ENCODE data around the gene MYCL.
"Not testable (repeated sequence)": the region's sequence is repeated elsewhere in the genome, so short reads cannot be mapped to it uniquely, and the experiment has no call there.

MYCL gene

DNA sequence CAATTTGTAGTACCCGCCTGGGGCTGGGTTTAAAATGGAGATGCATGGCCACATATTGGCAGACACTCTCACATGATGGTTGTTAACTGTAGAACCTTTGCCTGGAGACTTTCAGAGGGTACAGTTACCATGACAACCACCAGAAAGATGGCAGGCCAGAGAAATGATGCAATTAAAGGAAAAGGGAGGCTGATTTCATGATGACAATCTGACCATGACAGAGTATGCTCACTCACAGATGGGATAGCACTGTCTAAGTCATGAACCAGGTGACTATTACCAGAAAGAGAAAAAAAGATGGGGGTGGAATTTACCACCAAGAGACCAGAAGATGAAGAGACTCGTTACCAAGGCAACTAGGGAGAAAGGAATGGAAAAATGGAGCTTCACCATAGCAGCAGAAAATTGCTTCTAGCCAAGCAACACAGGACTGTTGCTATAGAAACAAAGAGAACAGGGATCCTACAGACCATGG lies 14.9 kb downstream of the MYCL start:
- DNase-seq = peak in 1 of 5 donors; percentile 28

DNA sequence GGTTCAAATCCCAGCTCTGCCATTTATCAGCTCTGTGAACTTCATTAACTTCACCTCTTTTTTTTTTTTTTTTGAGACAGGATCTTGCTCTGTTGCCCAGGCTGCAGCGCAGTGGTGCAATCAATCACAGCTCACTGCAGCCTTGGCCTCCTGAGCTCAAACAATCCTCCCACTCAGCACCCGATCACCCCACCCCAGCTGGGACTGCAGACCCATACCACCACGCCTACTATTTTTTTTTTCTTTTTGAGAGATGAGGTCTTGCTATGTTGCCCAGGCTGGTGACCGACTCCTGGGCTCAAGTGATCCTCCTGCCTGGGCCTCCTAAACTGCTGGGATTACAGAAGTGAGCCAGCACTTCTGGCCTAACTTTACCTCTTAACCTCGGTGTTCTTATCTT lies 16.2 kb downstream of the MYCL start:
- no peak for DNase-seq

DNA sequence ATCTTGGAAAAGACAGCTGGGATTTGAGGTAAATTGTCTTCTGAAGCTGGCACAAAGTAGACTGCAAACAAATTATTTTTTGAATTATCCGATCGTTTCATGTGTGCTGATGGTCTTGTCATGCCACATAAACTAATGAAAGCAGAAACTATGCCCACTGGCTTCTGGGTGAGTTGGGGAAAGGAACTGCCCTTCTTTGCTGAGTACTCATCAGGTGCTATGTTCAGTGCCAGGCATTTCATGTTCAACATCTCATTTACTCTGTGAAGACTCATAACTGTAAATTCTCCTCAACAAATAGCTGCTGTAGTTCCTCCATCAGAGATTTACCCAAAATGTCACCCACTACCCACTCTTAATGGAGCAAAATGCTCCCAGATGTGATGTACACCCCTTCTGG lies 19.6 kb downstream of the MYCL start:
- DNase-seq = no peak

DNA sequence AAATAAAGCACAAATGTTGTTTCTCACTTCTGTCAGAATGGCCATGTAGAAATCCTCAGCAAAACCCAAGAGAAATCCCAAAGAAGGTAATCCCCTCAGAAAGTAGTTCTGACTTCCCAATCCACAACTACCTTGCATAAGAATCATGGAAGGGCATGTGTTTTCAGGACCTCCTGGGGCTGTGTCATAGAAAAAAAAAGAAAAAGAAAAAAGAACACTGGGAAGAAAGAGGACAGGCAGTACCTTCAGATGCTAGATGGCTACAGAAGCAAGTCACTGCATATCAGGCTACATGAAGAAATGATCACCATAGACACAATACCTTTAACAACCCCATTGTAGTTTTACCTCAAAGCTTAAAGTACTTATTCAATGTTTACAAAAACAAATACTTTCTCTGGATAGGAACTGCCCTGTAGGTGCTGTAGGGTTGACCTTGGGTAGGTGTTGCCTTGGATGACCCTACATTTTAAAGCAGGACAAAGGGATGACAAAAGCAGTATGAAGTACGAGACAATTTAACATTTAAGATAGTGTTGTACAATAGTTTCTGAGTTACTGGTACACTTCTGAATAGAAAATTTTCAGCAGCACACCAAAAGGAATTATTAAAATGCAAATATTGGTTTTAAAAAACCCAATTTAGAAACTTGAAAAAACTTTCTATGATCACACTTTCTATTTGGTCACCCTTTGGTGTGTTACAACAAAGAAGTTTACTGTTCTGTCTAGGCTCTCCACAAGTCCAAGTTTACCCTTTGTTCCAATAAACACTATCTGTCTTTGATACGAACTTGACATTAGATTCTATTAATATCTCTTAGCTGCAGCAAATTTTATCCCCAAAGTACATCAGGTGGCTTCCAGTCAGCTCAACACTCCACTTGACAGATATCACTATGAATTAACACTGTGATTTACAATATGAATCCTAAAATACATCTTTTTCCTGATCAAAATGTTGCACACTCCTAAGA lies 23.4 kb downstream of the MYCL start:
- DNase-seq = no peak

DNA sequence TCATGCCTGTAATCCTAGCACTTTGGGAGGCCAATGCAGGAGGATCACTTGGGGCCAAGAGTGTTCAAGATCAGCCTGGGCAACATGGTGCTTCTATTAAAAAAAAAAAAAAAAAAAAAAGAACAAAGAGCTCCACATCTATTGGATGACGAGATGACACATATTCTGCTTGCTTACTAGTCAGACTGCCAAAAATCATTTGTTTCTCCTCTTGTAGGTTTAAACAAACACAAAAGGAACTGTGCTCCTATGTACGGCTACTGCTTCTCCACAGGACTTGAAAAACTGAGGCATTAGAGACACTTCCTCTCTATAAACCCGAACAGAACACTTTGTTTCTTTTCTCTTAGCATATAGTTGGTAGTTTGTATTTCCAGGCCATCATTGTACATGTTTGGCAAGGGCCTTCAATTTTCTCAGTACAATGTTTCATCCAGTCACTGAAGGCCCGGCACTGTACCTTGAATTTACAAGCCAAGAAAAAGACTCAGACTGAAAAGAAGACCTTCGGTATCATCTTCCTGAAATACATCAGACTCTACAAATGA lies 24.4 kb downstream of the MYCL start:
- no peak for DNase-seq

DNA sequence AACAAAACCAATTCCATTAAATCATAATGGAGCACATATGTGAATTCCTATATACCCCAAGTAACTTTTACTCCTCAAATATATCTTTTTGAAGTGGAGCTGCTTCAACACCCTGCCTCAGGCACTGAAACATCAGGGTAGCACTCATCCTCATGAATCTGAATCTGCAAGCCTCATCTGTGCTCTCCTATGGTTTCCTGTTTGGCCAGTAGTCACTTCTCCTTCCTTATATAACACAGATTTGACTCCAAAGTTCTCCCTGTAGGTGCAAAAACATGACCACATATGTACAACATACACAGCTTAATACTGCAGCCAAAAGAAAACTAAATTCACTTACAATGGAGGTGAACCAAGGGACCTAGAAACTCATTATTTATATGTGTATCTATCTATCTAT lies 25.6 kb downstream of the MYCL start:
- no peak for DNase-seq

DNA sequence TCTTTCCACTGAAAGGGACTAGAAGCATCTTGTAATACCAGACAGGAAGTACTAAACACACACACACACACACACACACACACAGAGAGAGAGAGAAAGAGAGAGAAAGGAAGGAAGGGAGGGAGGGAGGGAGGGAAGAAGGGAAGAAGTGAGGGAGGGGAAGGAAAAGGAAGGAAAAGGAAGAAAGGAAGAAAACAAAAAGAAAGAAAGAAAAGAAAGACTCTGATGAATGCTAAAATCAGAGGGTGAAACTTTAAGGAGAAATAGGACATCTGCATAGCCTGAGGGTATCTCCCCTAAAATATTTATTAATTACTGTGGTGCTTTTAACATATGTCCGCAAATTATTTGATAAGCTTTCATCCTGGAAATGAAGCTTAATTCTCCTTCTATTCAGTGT lies 29.0 kb downstream of the MYCL start:
- no peak for DNase-seq

DNA sequence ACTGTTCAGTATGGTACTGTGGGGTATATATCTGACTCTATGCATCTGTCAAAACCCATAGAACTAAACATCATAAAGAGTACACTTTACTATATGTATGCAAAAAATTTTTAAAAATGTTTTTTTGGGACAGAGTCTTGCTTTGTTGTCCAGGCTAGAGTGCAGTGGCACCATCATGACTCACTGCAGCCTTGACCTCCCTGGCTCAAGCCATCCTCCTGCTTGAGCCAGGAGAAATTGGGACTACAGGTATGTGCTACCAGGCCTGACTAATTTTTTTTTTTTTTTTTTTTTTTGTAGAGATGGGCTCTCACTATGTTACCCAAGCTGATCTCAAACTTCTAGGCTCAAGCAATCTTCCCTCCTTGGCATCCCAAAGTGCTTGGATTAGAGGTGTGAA lies 29.9 kb downstream of the MYCL start:
- DNase-seq = no peak

DNA sequence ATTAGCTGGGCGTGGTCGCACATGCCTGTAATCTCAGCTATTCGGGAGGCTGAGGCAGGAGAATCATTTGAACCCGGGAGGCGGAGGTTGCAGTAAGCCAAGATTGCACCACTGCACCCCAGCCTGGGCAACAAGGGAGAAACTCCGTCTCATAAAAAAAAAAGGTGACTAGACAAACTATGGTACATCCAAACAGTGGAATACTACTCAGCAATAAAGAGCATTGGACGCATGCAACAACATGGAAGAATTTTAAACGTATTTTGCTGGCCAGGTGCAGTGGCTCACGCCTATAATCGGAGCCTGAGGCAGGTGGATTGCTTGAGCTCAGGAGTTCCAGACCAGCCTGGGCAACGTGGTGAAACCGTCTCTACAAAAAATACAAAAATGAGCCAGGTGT lies 30.7 kb downstream of the MYCL start:
- DNase-seq = not testable (repeated sequence)

DNA sequence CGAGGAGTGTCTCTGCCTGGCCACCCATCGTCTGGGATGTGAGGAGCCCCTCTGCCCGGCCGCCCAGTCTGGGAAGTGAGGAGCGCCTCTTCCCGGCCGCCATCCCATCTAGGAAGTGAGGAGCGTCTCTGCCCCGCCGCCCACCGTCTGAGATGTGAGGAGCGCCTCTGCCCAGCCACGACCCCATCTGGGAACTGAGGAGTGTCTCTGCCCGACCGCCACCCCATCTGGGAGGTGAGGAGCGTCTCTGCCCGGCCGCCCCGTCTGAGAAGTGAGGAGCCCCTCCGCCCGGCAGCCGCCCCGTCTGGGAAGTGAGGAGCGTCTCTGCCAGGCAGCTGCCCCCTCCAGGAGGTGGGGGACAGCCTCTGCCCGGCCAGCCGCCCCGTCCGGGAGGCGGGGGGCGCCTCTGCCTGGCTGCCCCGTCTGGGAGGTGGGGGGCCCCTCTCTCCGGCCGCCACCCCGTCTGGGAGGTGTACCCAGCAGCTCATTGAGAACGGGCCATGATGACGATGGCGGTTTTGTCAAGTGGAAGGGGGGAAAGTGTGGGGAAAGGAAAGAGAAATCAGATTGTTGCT lies 32.1 kb downstream of the MYCL start:
- DNase-seq = not testable (repeated sequence)

DNA sequence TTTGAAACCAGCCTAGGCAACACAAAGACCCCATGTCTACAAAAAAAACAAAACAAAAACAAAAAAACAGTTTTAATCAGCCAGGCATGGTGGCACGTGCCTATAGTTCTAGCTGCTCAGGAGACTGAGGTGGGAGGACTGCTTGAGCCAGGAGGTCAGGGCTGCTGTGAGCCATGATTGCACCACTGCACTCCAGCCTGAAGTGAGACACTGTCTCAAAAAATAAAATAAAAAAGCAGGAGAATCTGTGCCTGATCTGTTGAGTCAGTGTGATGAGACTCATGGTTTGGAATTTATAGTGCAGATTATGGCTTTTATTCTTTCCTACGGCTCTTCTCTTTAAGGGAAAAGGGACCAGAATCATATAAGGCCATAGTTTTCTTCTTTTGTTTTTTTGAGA lies 35.0 kb downstream of the MYCL start:
- no peak for DNase-seq

DNA sequence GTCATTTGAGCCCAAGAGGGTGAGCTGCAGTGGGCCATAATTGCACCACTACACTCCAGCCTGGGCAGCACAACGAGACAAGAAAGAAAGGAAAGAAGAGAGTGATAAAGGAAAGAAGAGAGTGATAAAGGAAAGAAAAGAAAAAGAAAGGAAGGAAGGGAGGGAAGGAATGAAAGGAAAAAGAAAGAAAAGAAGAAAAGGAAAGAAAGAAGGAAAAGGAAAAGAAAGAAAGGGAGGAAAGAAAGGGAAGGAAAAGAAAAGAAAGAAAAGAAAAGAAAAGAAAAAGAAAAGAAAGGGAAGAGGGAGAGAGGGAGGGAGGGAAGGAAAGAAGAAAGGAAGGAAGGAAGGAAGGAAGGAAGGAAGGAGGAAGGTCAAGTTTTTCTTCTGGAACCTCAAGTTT lies 36.0 kb downstream of the MYCL start:
- no peak for DNase-seq

DNA sequence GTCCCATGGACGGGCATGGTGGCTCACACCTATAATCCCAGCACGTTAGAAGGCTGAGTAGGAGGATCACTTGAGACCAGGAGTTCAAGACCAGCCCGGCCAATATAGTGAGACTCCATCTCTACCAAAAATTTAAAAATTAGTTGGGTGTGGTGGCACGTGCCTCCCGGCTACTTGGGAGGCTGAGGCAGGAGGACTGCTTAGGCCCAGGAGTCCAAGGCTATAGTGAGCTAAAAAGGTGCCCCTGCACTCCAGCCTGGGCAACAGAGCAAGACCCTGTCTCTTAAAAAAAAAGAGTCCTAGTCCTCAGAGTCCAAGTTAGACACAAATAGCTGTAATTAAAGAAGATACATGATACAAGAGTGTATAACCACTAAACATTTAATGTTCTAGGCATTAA lies 38.5 kb downstream of the MYCL start:
- no peak for DNase-seq

DNA sequence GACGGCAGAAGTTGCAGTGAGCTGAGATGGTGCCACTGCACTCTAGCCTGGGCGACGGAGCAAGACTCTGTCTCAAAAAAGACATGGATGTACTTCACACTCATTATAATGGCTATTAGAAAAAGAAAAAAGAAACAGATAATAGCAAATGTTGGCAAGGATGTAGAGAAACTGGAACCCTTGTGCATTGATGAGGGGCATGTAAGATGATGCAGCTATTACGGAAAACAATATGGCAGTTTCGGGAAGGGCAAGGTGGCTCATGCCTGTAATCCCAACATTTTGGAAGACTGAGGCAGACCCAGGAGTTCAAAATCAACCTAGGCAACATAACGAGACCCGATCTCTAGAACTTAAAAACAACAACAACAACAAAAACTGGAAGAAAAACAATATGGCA lies 40.7 kb downstream of the MYCL start:
- no peak for DNase-seq

DNA sequence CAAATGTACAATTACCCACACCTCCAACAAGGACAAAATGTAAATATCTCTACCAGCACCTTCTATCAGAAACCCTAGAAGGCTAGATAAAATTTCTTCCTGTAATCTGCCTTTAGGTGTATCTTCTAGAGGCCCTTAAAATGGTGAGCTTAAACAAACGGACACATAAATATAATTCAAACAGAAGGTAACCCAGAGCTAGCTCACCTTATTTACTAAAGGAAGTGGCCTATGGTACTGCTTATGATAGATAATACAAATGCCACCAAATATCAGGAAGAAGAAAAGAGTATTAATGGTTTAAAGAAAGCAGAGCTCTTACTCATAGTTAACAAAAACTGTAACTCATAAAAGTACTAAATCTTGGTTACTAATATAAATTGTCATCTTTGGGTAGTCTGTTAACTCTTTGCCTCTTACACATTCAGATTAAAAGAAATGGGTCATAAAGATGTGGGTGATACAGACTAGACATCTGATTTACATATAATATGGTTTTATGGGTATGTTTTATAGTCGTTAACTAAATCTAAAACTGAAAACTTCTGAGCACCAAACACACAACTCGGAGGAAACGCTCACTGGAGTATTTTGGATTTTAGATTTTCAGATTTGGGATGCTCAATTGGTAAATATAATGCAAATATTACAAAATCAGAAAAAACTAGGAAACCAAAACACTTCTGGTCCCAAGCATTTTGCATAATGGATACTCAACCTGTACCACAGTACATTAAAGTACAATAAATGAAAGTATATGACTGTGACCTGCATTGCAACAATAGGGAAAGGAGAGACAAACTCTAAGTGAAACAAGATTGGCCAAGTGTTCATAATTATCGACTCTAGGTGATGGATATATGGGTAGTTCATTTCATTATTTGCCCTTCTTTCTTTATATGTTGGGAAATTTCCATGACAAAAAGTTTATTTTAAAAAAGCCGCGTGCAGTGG lies 41.6 kb downstream of the MYCL start:
- no peak for DNase-seq

DNA sequence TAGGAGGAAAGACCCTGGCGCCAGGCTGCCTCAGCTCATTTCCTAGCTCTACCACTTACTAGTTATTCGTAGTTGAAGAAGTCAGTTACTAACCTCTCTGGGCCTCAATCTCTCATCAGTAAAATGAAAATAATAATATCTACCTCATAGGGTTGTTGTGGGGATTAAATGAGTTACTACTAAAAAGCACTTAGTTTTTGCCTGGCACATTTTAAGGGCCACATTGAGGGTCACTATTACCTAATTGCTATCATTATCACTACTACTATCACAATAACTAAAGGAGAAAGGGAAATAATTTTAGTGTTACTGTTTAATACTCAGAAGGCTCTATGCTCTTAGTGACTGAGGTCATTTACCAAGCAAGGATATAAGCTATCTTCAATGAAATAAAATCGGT lies 43.4 kb downstream of the MYCL start:
- DNase-seq = no peak

DNA sequence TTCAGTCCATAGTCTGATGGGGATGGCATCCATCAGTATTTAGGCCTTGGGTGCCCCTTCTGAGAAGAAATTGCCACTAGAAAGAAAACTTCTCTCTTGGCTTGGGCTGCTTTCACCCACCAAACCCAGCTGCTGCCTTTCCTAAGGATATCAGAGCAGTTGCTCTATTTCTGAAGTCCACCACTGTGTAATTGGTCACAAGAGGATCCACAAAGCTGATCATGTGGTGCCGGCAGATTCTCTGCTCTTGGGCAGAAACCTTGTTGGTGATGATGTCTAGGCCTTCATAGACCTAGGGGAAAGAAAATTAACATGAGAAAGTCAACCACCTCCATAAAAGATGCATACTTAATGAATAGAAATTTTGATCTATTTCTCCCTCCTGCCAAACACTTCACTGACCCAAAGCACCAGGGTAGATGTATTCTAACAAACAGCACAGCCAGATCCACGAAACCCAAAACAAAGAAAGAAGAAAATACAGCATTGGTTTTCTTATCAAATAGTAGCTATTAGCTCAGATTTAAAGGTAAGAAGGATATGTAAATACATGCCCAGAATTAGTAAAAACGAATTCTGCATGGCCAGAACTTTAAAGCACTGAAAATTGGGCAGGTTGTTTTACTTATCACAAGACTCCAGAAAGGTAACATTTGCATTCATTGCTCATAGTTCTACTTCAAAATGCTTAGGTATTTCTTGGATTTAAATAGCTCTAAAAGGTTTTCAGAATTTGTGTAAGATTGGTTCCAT lies 44.4 kb downstream of the MYCL start:
- no peak for DNase-seq

DNA sequence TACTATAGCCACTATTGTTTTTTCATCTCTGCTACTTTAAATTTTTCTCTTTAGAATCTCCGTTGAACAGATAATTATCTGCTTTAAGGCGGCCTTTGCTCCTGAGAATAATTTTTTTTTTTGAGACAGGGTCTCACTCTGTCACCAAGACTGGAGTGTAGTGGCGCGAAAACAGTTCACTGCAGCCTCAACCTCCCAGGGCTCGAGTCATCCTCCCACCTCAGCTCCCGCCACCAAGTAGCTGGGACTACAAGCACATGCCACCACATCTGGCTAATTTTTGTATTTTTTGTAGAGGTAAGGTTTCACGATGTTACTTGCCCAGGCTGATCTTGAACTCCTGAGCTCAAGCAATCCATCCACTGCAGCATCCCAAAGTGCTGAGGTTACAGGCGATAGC lies 47.0 kb downstream of the MYCL start:
- no peak for DNase-seq

DNA sequence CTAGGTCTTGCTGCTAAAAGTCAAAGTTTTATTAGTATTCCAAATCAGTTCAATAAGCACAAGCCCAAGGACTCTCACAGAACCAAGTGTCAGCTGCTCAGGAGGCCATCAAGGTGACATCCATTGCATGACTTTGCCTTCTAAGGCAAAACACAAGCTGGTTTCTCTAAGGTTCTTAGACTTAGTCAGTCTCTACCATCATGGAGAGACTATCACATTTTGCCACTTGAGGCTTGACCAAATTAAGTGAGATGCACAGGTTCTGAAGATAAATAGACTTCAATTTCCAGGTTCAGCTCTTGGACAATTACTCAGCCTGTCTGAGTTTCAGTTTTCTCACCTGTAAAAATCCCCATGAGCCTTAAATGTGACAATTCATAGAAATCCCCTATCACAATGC lies 47.4 kb downstream of the MYCL start:
- DNase-seq = no peak

DNA sequence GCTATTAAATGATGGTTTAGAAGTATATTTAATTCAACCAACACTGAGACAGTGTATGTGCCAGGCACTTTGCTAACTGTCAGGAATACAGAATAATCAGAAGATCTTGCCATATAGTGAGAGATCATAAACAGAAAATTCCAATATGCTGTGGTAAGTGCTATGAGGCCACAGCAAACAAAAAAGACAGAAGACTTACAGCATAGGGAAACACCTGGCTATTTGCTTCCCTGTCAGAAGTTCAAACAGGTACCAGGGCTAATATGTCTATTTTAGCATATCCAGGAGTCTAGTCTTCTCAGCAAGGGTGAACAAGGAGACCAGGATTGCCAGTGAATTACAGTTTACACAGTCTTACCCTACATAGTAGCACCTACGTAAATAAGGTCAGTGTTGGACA lies 48.8 kb downstream of the MYCL start:
- no peak for DNase-seq

DNA sequence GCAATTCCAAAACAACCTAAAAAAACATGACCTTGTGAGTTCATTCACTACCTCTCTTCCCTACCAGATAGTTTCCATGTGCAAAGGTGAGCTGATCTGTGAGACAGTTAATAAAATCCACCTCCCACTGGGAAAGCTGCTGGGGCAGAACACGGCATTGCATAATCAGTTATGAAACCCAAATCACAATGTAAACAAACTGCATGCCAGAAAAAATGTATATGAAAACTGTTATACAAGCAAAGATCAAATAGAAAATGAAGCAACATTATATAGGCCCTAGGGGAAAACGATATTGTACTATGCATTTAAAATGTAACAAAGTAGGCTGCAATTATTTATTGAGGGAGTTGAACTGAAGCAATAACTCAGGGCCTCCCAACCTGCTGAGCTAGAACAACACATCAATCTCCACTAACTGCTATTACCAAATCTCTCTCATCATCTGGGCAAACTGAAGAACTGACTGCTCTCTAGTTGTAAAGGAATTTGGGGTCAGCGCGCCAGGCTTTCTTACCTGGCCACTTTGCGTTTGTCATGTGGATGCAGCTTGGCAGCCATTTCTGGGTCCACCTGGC lies 49.4 kb downstream of the MYCL start:
- no peak for DNase-seq

Data from T-helper 1 cell (primary cell).